Epithelial cell of proximal tubule (primary cell): ENCODE measurements around the gene PACRG. TPM values are rescaled to one million over a fixed set of nuclear protein-coding genes. Genes with fewer than 3 reads are reported as not detected.

Experiments used
- DNase-seq: peaks from one replicate; pipeline ENCODE4 v3.0.0-alpha.2; 2011; ENCODE audit warnings: low read depth
- H3K4me3 ChIP-seq: 2 replicates; pipeline ENCODE4 v1.5.1; 2011; ENCODE audit warnings: low read depth, mild to moderate bottlenecking, low read length
- total RNA-seq: library from RNA; depleted of rRNA; stranded (reverse); fragments of >200 nt; gene quantifications from 2 replicates; pipeline ENCODE4 v1.2.3, GENCODE V29; 2015
- TF ChIP-seq, protein P1 (sequence below): conservative IDR thresholded peaks from 2 replicates; pipeline ENCODE4 v1.5.1; 2012; ENCODE audit warnings: low read depth, mild to moderate bottlenecking, low read length

Gene PACRG
- total RNA-seq, 1 donor from 2014 or later: 0.12 TPM

DNA sequence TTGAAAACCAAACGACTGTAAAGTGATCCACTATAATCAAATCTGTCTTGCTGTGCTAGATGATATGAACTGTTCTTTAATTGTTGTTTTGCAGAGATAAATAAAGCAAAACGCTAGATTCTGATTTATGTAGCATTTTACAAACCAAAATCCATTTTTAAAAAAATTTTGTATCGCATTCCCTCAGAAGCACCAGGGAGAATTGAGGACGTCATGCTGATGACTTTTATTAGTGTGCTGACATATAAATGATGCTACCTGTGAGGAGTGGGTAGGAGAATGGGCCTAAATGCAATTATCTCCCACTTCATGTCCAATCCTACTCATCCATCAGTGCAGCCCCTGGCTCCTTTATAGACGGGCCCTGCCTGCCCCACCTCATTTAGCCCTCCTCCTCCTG is 282.4 kb downstream of the PACRG start:
- H3K4me3 ChIP-seq: no peak overlapping the region
- TF ChIP-seq, protein P1, sequence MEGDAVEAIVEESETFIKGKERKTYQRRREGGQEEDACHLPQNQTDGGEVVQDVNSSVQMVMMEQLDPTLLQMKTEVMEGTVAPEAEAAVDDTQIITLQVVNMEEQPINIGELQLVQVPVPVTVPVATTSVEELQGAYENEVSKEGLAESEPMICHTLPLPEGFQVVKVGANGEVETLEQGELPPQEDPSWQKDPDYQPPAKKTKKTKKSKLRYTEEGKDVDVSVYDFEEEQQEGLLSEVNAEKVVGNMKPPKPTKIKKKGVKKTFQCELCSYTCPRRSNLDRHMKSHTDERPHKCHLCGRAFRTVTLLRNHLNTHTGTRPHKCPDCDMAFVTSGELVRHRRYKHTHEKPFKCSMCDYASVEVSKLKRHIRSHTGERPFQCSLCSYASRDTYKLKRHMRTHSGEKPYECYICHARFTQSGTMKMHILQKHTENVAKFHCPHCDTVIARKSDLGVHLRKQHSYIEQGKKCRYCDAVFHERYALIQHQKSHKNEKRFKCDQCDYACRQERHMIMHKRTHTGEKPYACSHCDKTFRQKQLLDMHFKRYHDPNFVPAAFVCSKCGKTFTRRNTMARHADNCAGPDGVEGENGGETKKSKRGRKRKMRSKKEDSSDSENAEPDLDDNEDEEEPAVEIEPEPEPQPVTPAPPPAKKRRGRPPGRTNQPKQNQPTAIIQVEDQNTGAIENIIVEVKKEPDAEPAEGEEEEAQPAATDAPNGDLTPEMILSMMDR: no peak

DNA sequence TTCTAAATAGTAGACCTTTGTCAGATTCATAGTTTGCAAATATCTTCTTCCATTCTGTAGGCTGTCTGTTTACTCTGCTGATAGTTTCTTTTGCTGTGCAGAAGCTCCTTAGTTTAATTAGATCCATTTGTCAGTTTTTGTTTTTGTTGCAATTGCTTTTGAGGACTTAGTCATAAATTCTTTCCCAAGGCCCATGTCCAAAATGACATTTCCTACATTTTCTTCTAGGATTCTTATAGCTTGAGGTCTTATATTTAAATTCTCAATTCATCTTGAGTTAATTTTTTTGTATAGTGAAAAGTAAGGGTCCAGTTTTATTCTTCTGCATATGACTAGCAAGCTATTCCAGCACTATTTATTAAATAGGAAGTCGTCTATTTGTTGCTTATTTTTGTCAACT is 287.0 kb downstream of the PACRG start:
- no peak overlapping the region for H3K4me3 ChIP-seq
- TF ChIP-seq, protein P1: no peak
- no peak for DNase-seq

More for the DNA sequence above, 282.4 kb downstream of the PACRG start:
- DNase-seq: no peak

GRCh38 chr6:163017801-163018200 is 290.0 kb downstream of the PACRG start:
- H3K4me3 ChIP-seq: no peak overlapping the region
- no peak for DNase-seq
- TF ChIP-seq, protein P1: no peak

GRCh38 chr6:163019926-163020325 is 292.2 kb downstream of the PACRG start:
- TF ChIP-seq, protein P1: no peak
- no peak for DNase-seq
- H3K4me3 ChIP-seq: no peak overlapping the region

- no peak for DNase-seq
These were observed 293.3 kb downstream of the PACRG start for GRCh38 chr6:163021054-163021453.

GRCh38 chr6:163023700-163024099 is 295.9 kb downstream of the PACRG start:
- H3K4me3 ChIP-seq: no peak overlapping the region
- TF ChIP-seq, protein P1: no peak
- DNase-seq: no peak

More at GRCh38 chr6:163021054-163021453, 293.3 kb downstream of the PACRG start:
- H3K4me3 ChIP-seq: no peak overlapping the region
- TF ChIP-seq, protein P1: no peak

DNA sequence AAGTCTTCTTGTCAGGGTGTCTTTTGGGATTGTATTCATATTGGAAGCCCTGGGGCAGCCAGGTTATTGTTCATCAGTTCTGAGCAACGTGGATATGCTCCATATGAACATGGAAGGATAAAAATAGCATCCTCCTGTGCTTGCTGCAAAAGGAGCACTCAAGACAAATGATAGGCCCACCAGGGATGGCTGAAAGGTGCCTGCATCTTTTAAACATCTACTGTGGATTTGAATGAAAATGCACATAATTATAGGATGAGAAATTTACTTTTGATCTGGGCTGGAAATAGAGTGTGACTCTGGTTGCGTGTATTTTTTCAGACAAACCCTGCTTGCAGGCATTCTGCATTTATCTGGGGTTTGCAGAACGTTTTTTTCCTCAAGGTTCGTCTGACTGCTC is 299.1 kb downstream of the PACRG start:
- H3K4me3 ChIP-seq: no peak overlapping the region
- TF ChIP-seq, protein P1: no peak
- DNase-seq: no peak
